ENCODE data around the gene CALML5.
"Not testable (repeated sequence)": the region's sequence is repeated elsewhere in the genome, so short reads cannot be mapped to it uniquely, and the experiment has no call there.

Gene CALML5

GRCh38 chr10:5484205-5484604 is 15.2 kb downstream of the CALML5 start:
- FAIRE-seq (no peak), DNase-seq (ENCODE audit: low spot score) (no peak)

GRCh38 chr10:5482016-5482415 is 17.4 kb downstream of the CALML5 start:
- no peak for FAIRE-seq
- no peak for DNase-seq (ENCODE audit: low spot score)

- FAIRE-seq, result no peak
- no peak for DNase-seq (ENCODE audit: low spot score)
Measured at GRCh38 chr10:5481121-5481520, 18.2 kb downstream of the CALML5 start.

GRCh38 chr10:5480162-5480941 is 19.0 kb downstream of the CALML5 start:
- FAIRE-seq, result no peak

GRCh38 chr10:5479481-5480161 is 19.7 kb downstream of the CALML5 start:
- FAIRE-seq (no peak), DNase-seq (ENCODE audit: low spot score) (no peak)

More at GRCh38 chr10:5480162-5480941, 19.0 kb downstream of the CALML5 start:
- DNase-seq (ENCODE audit: low spot score), result no peak

- FAIRE-seq (no peak), DNase-seq (ENCODE audit: low spot score) (no peak)
Measured at GRCh38 chr10:5478694-5479305, 20.6 kb downstream of the CALML5 start.

- no peak for FAIRE-seq
- DNase-seq (ENCODE audit: low spot score), result no peak
Measured at GRCh38 chr10:5477948-5478693, 21.2 kb downstream of the CALML5 start.

- FAIRE-seq, result no peak
- no peak for DNase-seq (ENCODE audit: low spot score)
Measured at GRCh38 chr10:5476918-5477525, 22.3 kb downstream of the CALML5 start.

GRCh38 chr10:5475974-5476807 is 23.2 kb downstream of the CALML5 start:
- not testable (repeated sequence) for DNase-seq (ENCODE audit: low spot score); FAIRE-seq

GRCh38 chr10:5475088-5475487 is 24.3 kb downstream of the CALML5 start:
- not testable (repeated sequence) for FAIRE-seq; DNase-seq (ENCODE audit: low spot score)

GRCh38 chr10:5474642-5475041 is 24.7 kb downstream of the CALML5 start:
- not testable (repeated sequence) for FAIRE-seq; DNase-seq (ENCODE audit: low spot score)

- DNase-seq (ENCODE audit: low spot score) (no peak), FAIRE-seq (no peak)
Measured at GRCh38 chr10:5470062-5470751, 29.2 kb downstream of the CALML5 start.

GRCh38 chr10:5469353-5470061 is 29.9 kb downstream of the CALML5 start:
- DNase-seq (ENCODE audit: low spot score) (no peak), FAIRE-seq (no peak)

GRCh38 chr10:5468262-5469106 is 30.9 kb downstream of the CALML5 start:
- no peak for FAIRE-seq
- no peak for DNase-seq (ENCODE audit: low spot score)

- DNase-seq (ENCODE audit: low spot score) (no peak), FAIRE-seq (no peak)
Measured at GRCh38 chr10:5467634-5468255, 31.6 kb downstream of the CALML5 start.

GRCh38 chr10:5467207-5467535 is 32.2 kb downstream of the CALML5 start:
- no peak for FAIRE-seq
- no peak for DNase-seq (ENCODE audit: low spot score)

GRCh38 chr10:5466451-5467206 is 32.7 kb downstream of the CALML5 start:
- DNase-seq (ENCODE audit: low spot score), result no peak
- FAIRE-seq, result no peak

All from RCC 7860 (cell line).